Neural cell (in vitro differentiated cells): ENCODE measurements around the gene GRM4.

ENCODE experiments used
- EP300 ChIP-seq: fragments of 450-650 bp; conservative IDR thresholded peaks from 2 replicates; pipeline ENCODE4 v1.6.1; 2014; ENCODE audit warnings: antibody characterized with exemption, mild to moderate bottlenecking, moderate library complexity; ENCODE audit not compliant: poor library complexity, severe bottlenecking
- EZH2 ChIP-seq: fragments of 200-600, 300-800 bp; shearing (Covaris generic), sonication (generic); IDR thresholded peaks from 2 replicates; pipeline ENCODE4 v1.6.1; 2014; ENCODE audit warnings: antibody characterized with exemption, low read length, borderline replicate concordance, mild to moderate bottlenecking; ENCODE audit not compliant: insufficient read depth, poor library complexity, severe bottlenecking
- POLR2AphosphoS5 ChIP-seq: IDR thresholded peaks from 2 replicates; pipeline ENCODE4 v1.6.1; 2012
- TF ChIP-seq, protein P1 (sequence below): fragments of 450-650 bp; IDR thresholded peaks from 2 replicates; pipeline ENCODE4 v1.5.1; 2014; ENCODE audit warnings: antibody characterized with exemption, mild to moderate bottlenecking, moderate library complexity; ENCODE audit not compliant: poor library complexity, severe bottlenecking

DNA sequence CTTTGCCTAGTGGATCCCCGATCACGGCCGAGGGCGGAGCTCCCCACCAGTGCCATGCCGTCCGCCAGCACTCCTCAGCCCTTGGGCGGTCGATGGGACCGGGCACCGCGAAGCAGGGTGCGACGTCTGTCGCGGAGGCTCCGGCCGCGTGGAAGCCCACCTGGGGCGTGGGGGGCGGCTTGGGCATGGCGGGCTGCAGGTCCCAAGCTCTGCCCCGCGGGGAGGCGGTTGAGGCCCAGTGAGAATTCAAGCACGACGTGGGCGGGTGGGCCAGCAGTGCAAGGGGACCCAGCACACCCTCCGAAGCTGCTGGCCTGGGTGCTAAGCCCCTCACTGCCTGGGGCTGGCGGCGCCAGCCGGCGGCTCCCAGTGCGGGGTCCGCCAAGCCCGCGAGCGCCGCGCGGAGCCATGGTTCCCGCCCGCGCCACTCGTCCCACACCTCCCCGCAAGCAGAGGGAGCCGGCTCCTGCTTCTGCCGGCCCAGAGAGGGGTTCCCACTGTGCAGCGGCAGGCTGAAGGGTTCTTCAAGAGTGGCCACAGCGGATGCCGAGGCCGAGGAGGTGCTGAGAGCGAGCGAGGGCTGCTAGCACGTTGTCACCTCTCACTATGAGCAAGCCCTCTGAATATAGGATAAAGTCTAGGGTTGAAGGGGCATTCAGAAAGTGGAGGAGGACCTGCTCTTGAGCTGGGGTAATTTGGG, 128.6 kb downstream of the GRM4 start:
- TF ChIP-seq, protein P1, sequence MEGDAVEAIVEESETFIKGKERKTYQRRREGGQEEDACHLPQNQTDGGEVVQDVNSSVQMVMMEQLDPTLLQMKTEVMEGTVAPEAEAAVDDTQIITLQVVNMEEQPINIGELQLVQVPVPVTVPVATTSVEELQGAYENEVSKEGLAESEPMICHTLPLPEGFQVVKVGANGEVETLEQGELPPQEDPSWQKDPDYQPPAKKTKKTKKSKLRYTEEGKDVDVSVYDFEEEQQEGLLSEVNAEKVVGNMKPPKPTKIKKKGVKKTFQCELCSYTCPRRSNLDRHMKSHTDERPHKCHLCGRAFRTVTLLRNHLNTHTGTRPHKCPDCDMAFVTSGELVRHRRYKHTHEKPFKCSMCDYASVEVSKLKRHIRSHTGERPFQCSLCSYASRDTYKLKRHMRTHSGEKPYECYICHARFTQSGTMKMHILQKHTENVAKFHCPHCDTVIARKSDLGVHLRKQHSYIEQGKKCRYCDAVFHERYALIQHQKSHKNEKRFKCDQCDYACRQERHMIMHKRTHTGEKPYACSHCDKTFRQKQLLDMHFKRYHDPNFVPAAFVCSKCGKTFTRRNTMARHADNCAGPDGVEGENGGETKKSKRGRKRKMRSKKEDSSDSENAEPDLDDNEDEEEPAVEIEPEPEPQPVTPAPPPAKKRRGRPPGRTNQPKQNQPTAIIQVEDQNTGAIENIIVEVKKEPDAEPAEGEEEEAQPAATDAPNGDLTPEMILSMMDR: no peak
- no peak for TF ChIP-seq EP300
- no peak for TF ChIP-seq EZH2
- no peak for TF ChIP-seq POLR2AphosphoS5
